ENCODE data around the gene GSG1L.
"Not testable (repeated sequence)": the region's sequence is repeated elsewhere in the genome, so short reads cannot be mapped to it uniquely, and the experiment has no call there.

GSG1L gene

DNA sequence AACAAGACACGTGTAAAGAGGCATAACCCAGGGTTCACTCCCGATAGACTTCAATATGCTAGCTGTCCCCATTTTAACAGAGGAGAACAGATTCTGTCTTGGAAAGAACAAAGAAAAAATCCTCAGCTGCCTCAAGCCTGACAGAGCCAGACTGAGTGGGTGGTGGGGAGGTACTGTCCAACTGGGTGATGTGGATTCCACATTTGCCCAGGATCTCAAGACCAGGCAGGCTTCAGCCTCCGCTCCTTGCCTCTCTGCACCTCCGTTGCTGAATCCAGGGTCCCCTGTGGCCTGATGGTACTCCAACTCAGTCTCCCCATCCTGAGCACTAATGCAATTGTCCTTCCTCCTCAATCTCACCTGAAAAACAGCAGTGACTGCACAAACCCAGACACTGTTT is 163.8 kb downstream of the GSG1L start:
- Histone ChIP-seq H3K4me3 (ENCODE audit: low read length in 2 of 2) (no peak overlapping the region), H3K27me3 (ENCODE audit: control insufficient read depth in 2 of 2, insufficient read depth in 2 of 2, low read length in 2 of 2) (no peaks in the 10 kb centered on the region), H3K27ac (ENCODE audit: low read depth in 2 of 2, low read length in 2 of 2) (no peak overlapping the region), H3K4me1 (ENCODE audit: control insufficient read depth in 2 of 2, insufficient read depth in 2 of 2, low read length in 2 of 2) (no peaks in the 10 kb centered on the region), H3K36me3 (ENCODE audit: control insufficient read depth in 2 of 2, insufficient read depth in 2 of 2, low read length in 2 of 2) (no peaks in the 10 kb centered on the region), H3K9me3 (ENCODE audit: control insufficient read depth in 2 of 2, low read length in 2 of 2) (no peaks in the 10 kb centered on the region), H3K9ac (ENCODE audit: low read depth in 1 of 2, low read length in 2 of 2) (no peak overlapping the region)

DNA sequence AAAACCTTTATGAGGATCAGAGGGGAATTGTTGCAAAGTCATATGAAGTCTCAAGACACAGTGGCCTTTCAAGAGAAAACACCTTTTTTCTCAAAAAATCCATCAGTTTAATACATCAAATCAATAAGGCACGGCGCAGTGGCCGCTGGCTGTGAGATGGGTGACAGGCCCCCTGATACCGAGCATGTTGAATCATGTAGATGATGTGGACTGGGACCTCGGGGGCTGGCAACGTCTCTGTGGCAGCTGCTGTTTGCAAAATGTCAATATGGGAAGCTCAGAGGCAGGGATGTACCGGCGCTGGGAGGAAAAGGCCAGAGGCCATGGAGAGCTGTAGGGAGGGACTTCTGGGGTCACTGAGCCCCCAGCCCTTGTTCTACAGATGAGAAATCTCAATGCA is 169.1 kb downstream of the GSG1L start:
- Histone ChIP-seq H3K4me3 (ENCODE audit: low read length in 2 of 2) (no peak overlapping the region), H3K36me3 (ENCODE audit: control insufficient read depth in 2 of 2, insufficient read depth in 2 of 2, low read length in 2 of 2) (no peaks in the 10 kb centered on the region), H3K9me3 (ENCODE audit: control insufficient read depth in 2 of 2, low read length in 2 of 2) (no peaks in the 10 kb centered on the region), H3K9ac (ENCODE audit: low read depth in 1 of 2, low read length in 2 of 2) (no peak overlapping the region), H3K27me3 (ENCODE audit: control insufficient read depth in 2 of 2, insufficient read depth in 2 of 2, low read length in 2 of 2) (peaks cover 0 to 2% of the 10 kb centered on the region in 2 donors), H3K27ac (ENCODE audit: low read depth in 2 of 2, low read length in 2 of 2) (no peak overlapping the region), H3K4me1 (ENCODE audit: control insufficient read depth in 2 of 2, insufficient read depth in 2 of 2, low read length in 2 of 2) (no peaks in the 10 kb centered on the region)

DNA sequence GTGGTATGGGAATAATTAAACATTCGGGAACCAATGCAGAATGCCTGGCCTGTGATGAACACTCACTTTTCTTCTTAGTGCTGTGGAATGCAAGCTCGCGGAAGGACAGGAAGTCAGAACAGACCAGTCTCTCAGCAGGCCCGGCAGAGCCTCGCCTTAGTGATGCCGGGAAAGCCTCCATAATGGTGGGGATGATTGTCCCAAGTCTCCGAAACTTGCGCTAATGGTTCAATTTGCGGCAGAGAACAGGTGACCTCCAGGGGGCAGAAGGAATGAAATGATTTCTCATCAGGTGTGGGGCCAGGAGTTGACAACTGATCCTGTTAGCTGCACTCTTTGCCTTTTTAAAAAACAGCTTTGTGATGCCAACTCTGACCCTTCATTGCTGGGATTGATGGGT is 170.6 kb downstream of the GSG1L start:
- no peaks in the 10 kb centered on the region for H3K9me3 ChIP-seq (ENCODE audit: control insufficient read depth in 2 of 2, low read length in 2 of 2)
- H3K4me1 ChIP-seq (ENCODE audit: control insufficient read depth in 2 of 2, insufficient read depth in 2 of 2, low read length in 2 of 2) = no peaks in the 10 kb centered on the region
- no peak overlapping the region for H3K4me3 ChIP-seq (ENCODE audit: low read length in 2 of 2)
- H3K9ac ChIP-seq (ENCODE audit: low read depth in 1 of 2, low read length in 2 of 2) = no peak overlapping the region
- H3K27ac ChIP-seq (ENCODE audit: low read depth in 2 of 2, low read length in 2 of 2) = no peak overlapping the region
- H3K36me3 ChIP-seq (ENCODE audit: control insufficient read depth in 2 of 2, insufficient read depth in 2 of 2, low read length in 2 of 2) = no peaks in the 10 kb centered on the region
- peaks cover 0 to 2% of the 10 kb centered on the region in 2 donors for H3K27me3 ChIP-seq (ENCODE audit: control insufficient read depth in 2 of 2, insufficient read depth in 2 of 2, low read length in 2 of 2)

DNA sequence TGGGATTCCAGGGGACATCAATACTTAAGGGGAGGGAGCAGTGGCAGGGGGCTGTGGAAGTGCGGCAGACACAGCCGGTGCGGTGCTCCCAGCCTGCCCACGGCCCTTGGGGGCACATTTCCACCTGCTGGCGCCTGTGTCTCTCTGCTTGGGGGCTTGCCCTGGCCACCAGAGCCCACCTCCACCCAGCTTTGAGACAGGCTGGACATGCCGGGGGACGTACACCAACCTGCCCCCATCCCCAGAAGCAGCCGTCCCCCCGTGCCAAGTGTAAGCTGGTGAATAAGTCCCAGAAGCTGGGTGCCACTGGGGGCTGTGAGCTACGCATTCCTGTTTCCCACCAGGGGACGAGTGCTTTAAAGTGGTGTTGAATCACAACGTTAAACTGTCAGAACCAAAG is 172.6 kb downstream of the GSG1L start:
- peaks cover 0 to 2% of the 10 kb centered on the region in 2 donors for H3K27me3 ChIP-seq (ENCODE audit: control insufficient read depth in 2 of 2, insufficient read depth in 2 of 2, low read length in 2 of 2)
- H3K36me3 ChIP-seq (ENCODE audit: control insufficient read depth in 2 of 2, insufficient read depth in 2 of 2, low read length in 2 of 2) = no peaks in the 10 kb centered on the region
- H3K4me3 ChIP-seq (ENCODE audit: low read length in 2 of 2) = no peak overlapping the region
- no peak overlapping the region for H3K27ac ChIP-seq (ENCODE audit: low read depth in 2 of 2, low read length in 2 of 2)
- H3K9ac ChIP-seq (ENCODE audit: low read depth in 1 of 2, low read length in 2 of 2) = no peak overlapping the region
- H3K9me3 ChIP-seq (ENCODE audit: control insufficient read depth in 2 of 2, low read length in 2 of 2) = no peaks in the 10 kb centered on the region
- H3K4me1 ChIP-seq (ENCODE audit: control insufficient read depth in 2 of 2, insufficient read depth in 2 of 2, low read length in 2 of 2) = no peaks in the 10 kb centered on the region

DNA sequence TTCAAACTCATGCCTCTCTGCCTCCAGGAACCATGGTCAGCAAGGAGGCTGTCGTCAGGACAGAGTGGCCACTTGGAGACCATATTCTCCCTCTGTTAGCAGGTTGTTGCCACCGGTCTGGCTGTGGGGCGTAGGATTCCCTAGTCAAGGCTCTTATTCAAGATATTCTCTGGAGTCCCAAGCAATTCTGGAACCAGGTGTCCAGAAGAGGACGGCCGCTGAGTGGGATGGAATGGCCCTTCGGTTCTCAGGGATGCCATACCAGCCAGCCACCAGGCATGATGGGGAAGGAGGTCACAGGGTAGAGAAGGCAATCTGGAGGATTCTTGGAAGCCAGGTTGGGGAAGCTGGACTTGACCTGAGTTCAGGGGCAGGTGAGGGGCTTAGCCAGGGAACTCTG is 173.5 kb downstream of the GSG1L start:
- H3K4me1 ChIP-seq (ENCODE audit: control insufficient read depth in 2 of 2, insufficient read depth in 2 of 2, low read length in 2 of 2) = no peaks in the 10 kb centered on the region
- no peak overlapping the region for H3K9ac ChIP-seq (ENCODE audit: low read depth in 1 of 2, low read length in 2 of 2)
- no peaks in the 10 kb centered on the region for H3K9me3 ChIP-seq (ENCODE audit: control insufficient read depth in 2 of 2, low read length in 2 of 2)
- no peak overlapping the region for H3K27ac ChIP-seq (ENCODE audit: low read depth in 2 of 2, low read length in 2 of 2)
- H3K36me3 ChIP-seq (ENCODE audit: control insufficient read depth in 2 of 2, insufficient read depth in 2 of 2, low read length in 2 of 2) = no peaks in the 10 kb centered on the region
- peaks cover 0 to 2% of the 10 kb centered on the region in 2 donors for H3K27me3 ChIP-seq (ENCODE audit: control insufficient read depth in 2 of 2, insufficient read depth in 2 of 2, low read length in 2 of 2)
- H3K4me3 ChIP-seq (ENCODE audit: low read length in 2 of 2) = no peak overlapping the region

DNA sequence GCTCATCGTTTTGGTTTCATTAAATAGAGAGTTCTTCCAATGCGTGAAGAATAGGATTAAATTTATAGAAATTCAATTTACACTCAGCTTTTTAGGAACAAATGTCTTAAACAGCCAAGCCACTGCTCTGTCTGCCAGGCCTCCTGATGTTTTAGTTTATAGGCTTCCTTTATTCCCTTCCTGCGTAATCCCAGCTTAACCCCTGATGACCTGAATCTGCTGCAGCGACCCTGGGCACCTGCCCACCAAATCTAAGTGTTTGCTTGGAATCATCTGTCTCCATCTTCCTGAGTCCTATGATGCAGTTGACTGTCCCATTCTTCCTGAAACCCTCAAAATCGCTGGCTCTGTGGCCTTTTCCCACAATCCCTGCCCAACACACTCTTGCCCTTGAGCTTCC is 179.9 kb downstream of the GSG1L start:
- Histone ChIP-seq H3K4me3 (ENCODE audit: low read length in 2 of 2) (no peak overlapping the region), H3K36me3 (ENCODE audit: control insufficient read depth in 2 of 2, insufficient read depth in 2 of 2, low read length in 2 of 2) (no peaks in the 10 kb centered on the region), H3K27me3 (ENCODE audit: control insufficient read depth in 2 of 2, insufficient read depth in 2 of 2, low read length in 2 of 2) (no peaks in the 10 kb centered on the region), H3K9ac (ENCODE audit: low read depth in 1 of 2, low read length in 2 of 2) (no peak overlapping the region), H3K27ac (ENCODE audit: low read depth in 2 of 2, low read length in 2 of 2) (no peak overlapping the region), H3K9me3 (ENCODE audit: control insufficient read depth in 2 of 2, low read length in 2 of 2) (no peaks in the 10 kb centered on the region), H3K4me1 (ENCODE audit: control insufficient read depth in 2 of 2, insufficient read depth in 2 of 2, low read length in 2 of 2) (no peaks in the 10 kb centered on the region)

DNA sequence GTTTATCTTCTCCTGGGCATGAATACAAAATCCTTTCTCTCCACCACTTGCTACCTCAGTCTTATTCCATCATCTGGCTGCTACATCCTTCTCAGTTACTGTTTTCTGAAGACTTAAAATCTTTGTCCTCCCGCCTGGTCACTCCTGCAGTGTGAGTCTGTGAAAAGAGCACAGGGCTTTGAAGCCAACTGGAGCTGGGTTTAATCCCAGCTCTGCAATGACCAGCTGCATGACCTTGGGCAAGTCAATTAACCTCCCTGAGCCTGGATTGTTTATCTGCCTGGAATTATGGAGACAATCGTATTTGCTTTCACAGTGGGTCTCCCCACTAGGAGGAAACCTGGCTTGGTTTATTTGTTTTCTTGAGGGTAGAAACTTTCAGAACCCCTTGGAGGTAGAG is 183.2 kb downstream of the GSG1L start:
- Histone ChIP-seq H3K27me3 (ENCODE audit: control insufficient read depth in 2 of 2, insufficient read depth in 2 of 2, low read length in 2 of 2) (no peaks in the 10 kb centered on the region), H3K9me3 (ENCODE audit: control insufficient read depth in 2 of 2, low read length in 2 of 2) (no peaks in the 10 kb centered on the region), H3K27ac (ENCODE audit: low read depth in 2 of 2, low read length in 2 of 2) (no peak overlapping the region), H3K4me1 (ENCODE audit: control insufficient read depth in 2 of 2, insufficient read depth in 2 of 2, low read length in 2 of 2) (no peaks in the 10 kb centered on the region), H3K9ac (ENCODE audit: low read depth in 1 of 2, low read length in 2 of 2) (no peak overlapping the region), H3K4me3 (ENCODE audit: low read length in 2 of 2) (no peak overlapping the region), H3K36me3 (ENCODE audit: control insufficient read depth in 2 of 2, insufficient read depth in 2 of 2, low read length in 2 of 2) (no peaks in the 10 kb centered on the region)

DNA sequence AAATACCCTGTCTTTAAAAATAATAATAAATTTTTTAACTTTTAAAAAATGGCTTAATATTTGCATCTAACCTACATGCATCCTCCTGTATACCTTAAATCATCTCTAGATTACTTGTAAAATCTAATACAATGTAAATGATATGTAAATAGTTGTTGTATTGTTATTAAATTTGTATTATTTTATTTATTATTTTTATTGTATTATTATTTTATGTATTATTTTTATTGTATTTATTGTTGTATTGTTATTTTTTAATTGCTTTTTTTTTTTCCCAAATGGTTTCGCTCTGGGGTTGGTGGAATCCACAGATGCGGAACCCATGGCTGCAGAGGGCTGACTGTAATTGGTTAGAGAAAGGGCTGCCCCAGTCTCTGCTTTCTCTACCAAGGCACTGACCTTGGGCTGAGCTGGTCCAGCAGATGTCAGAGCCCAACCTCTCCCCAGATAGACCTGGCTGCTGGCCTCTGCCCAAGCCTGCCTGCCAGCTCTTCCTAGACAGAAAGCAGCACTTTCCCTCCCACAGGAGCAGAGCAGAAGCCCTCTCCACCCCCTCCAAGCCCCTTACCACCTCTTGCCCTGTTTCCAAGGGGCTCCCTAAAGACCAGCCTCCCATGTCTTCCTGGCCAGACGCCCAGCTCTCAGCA is 183.8 kb downstream of the GSG1L start:
- no peaks in the 10 kb centered on the region for H3K36me3 ChIP-seq (ENCODE audit: control insufficient read depth in 2 of 2, insufficient read depth in 2 of 2, low read length in 2 of 2)
- H3K27me3 ChIP-seq (ENCODE audit: control insufficient read depth in 2 of 2, insufficient read depth in 2 of 2, low read length in 2 of 2) = no peaks in the 10 kb centered on the region
- H3K4me1 ChIP-seq (ENCODE audit: control insufficient read depth in 2 of 2, insufficient read depth in 2 of 2, low read length in 2 of 2) = no peaks in the 10 kb centered on the region
- H3K27ac ChIP-seq (ENCODE audit: low read depth in 2 of 2, low read length in 2 of 2) = no peak overlapping the region
- H3K9ac ChIP-seq (ENCODE audit: low read depth in 1 of 2, low read length in 2 of 2) = no peak overlapping the region
- H3K4me3 ChIP-seq (ENCODE audit: low read length in 2 of 2) = no peak overlapping the region
- peaks cover 0 to 2% of the 10 kb centered on the region in 2 donors for H3K9me3 ChIP-seq (ENCODE audit: control insufficient read depth in 2 of 2, low read length in 2 of 2)

DNA sequence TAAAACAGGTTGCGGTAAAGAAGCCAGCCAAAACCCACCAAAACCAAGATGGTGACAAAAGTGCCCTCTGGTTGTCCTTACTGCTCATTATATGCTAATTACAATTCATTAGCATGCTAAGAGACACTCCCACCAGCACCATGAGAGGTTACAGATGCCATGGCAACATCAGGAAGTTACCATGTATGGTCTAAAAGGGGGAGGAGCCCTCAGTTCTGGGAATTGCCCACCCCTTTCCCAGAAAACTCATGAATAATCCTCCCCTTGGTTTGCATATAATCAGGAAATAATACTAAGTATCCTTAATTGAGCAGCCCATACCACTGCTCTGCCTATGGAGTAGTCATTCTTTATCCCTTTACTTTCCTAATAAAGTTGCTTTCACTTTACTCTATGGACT is 190.9 kb downstream of the GSG1L start:
- H3K4me1 ChIP-seq (ENCODE audit: control insufficient read depth in 2 of 2, insufficient read depth in 2 of 2, low read length in 2 of 2); H3K27me3 ChIP-seq (ENCODE audit: control insufficient read depth in 2 of 2, insufficient read depth in 2 of 2, low read length in 2 of 2); H3K4me3 ChIP-seq (ENCODE audit: low read length in 2 of 2); H3K27ac ChIP-seq (ENCODE audit: low read depth in 2 of 2, low read length in 2 of 2); H3K9me3 ChIP-seq (ENCODE audit: control insufficient read depth in 2 of 2, low read length in 2 of 2); H3K9ac ChIP-seq (ENCODE audit: low read depth in 1 of 2, low read length in 2 of 2); H3K36me3 ChIP-seq (ENCODE audit: control insufficient read depth in 2 of 2, insufficient read depth in 2 of 2, low read length in 2 of 2): not testable (repeated sequence)

DNA sequence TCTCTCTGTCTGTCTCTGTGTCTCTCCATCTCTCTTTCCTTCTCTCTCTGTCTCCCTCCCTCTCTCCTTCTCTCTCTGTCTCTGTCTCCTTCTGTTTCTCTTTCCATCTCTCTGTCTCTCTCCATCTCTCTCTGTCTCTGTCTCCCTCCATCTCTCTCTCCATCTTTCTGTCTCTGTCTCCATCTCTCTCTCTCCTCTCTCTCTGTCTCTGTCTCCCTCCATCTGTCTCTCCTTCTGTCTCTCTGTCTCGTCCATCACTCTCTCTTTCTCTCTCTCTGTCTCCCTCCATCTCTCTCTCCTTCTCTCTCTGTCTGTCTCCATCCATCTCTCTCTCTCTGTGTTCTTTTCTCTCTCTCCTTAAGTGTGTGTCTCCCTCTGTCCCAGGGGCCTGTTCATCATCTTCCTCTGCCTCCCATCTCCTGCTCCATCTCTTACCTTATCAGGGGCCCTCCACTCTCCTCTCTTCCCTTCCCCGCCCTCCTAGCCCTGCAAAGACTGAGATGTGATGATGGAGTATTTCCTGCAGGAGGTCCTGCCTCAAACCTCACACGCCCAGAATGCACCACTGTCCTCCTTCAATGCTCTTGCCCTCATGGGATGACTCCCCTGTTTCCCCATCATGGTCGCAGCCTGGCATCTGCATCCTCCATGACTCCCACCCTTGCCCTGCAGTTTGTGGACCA is 193.3 kb downstream of the GSG1L start:
- no peak overlapping the region for H3K4me3 ChIP-seq (ENCODE audit: low read length in 2 of 2)
- H3K36me3 ChIP-seq (ENCODE audit: control insufficient read depth in 2 of 2, insufficient read depth in 2 of 2, low read length in 2 of 2) = no peaks in the 10 kb centered on the region
- H3K4me1 ChIP-seq (ENCODE audit: control insufficient read depth in 2 of 2, insufficient read depth in 2 of 2, low read length in 2 of 2) = no peaks in the 10 kb centered on the region
- no peaks in the 10 kb centered on the region for H3K27me3 ChIP-seq (ENCODE audit: control insufficient read depth in 2 of 2, insufficient read depth in 2 of 2, low read length in 2 of 2)
- no peak overlapping the region for H3K9ac ChIP-seq (ENCODE audit: low read depth in 1 of 2, low read length in 2 of 2)
- peaks cover 2 to 7% of the 10 kb centered on the region in 2 donors for H3K9me3 ChIP-seq (ENCODE audit: control insufficient read depth in 2 of 2, low read length in 2 of 2)
- no peak overlapping the region for H3K27ac ChIP-seq (ENCODE audit: low read depth in 2 of 2, low read length in 2 of 2)

Measured in mucosa of rectum (tissue), 2 donors.